Measurements from ENCODE around the gene CEP170. TPM values are rescaled to one million over a fixed set of nuclear protein-coding genes. Genes with fewer than 3 reads are reported as not detected.
A peak's percentile ranks its signal among the peaks of the same experiment; 100 is the strongest.

Gene CEP170
- total RNA-seq, 1 donor from 2014 or later: 108 TPM

- peak; percentile 99 for DNase-seq (ENCODE audit: low spot score)
These were observed 871 bp upstream of the CEP170 start, which contains the start of gene SDCCAG8 for GRCh38 chr1:243255791-243256512. Gene SDCCAG8, plus strand, starts transcription at chr1:243256041. Its CDS starts 133 bp downstream, at chr1:243256174.

GRCh38 chr1:243254233-243254926, 701 bp downstream of the CEP170 start:
- peak; percentile 12 for TF ChIP-seq CTCF (IDR thresholded peaks at IDR 0.05)
- peak overlapping the region; percentile 97 for H3K4me3 Mint-ChIP-seq (ENCODE audit: unreplicated experiment)
- H3K27me3 Mint-ChIP-seq (ENCODE audit: low read depth): no peaks in the 10 kb centered on the region
- H3K4me1 Mint-ChIP-seq (ENCODE audit: low read depth): peaks cover 57% of the 10 kb centered on the region
- H3K27ac Mint-ChIP-seq (ENCODE audit: unreplicated experiment): peak overlapping the region; percentile 95
- H3K9me3 Mint-ChIP-seq (ENCODE audit: low read depth): no peaks in the 10 kb centered on the region
- H3K36me3 Mint-ChIP-seq (ENCODE audit: low read depth): no peaks in the 10 kb centered on the region
- DNase-seq (ENCODE audit: low spot score): no peak

More at GRCh38 chr1:243255791-243256512, 871 bp upstream of the CEP170 start, which contains the start of gene SDCCAG8:
- Mint-ChIP-seq H3K36me3 (ENCODE audit: low read depth) (no peaks in the 10 kb centered on the region), H3K27me3 (ENCODE audit: low read depth) (no peaks in the 10 kb centered on the region), H3K4me1 (ENCODE audit: low read depth) (peaks cover 45% of the 10 kb centered on the region), H3K27ac (ENCODE audit: unreplicated experiment) (peak within 1 kb of the TSS; percentile 99), H3K4me3 (ENCODE audit: unreplicated experiment) (peak within 1 kb of the TSS; percentile 87), H3K9me3 (ENCODE audit: low read depth) (no peaks in the 10 kb centered on the region)
- no peak for TF ChIP-seq CTCF (IDR thresholded peaks at IDR 0.05)

GRCh38 chr1:243253926-243254232, 1.2 kb downstream of the CEP170 start:
- Mint-ChIP-seq H3K4me3 (ENCODE audit: unreplicated experiment) (peak overlapping the region; percentile 97), H3K4me1 (ENCODE audit: low read depth) (peaks cover 57% of the 10 kb centered on the region)

GRCh38 chr1:243253211-243253925, 1.7 kb downstream of the CEP170 start:
- H3K36me3 Mint-ChIP-seq (ENCODE audit: low read depth): no peaks in the 10 kb centered on the region
- H3K4me1 Mint-ChIP-seq (ENCODE audit: low read depth): peaks cover 60% of the 10 kb centered on the region
- no peak for TF ChIP-seq CTCF (IDR thresholded peaks at IDR 0.05)
- no peak for DNase-seq (ENCODE audit: low spot score)
- no peaks in the 10 kb centered on the region for H3K27me3 Mint-ChIP-seq (ENCODE audit: low read depth)
- H3K27ac Mint-ChIP-seq (ENCODE audit: unreplicated experiment): peak overlapping the region; percentile 79
- peak overlapping the region; percentile 97 for H3K4me3 Mint-ChIP-seq (ENCODE audit: unreplicated experiment)
- no peaks in the 10 kb centered on the region for H3K9me3 Mint-ChIP-seq (ENCODE audit: low read depth)

More at GRCh38 chr1:243253926-243254232, 1.2 kb downstream of the CEP170 start:
- DNase-seq (ENCODE audit: low spot score): no peak
- no peaks in the 10 kb centered on the region for H3K36me3 Mint-ChIP-seq (ENCODE audit: low read depth)
- no peaks in the 10 kb centered on the region for H3K27me3 Mint-ChIP-seq (ENCODE audit: low read depth)
- H3K9me3 Mint-ChIP-seq (ENCODE audit: low read depth): no peaks in the 10 kb centered on the region
- TF ChIP-seq CTCF (IDR thresholded peaks at IDR 0.05): no peak
- peak overlapping the region; percentile 79 for H3K27ac Mint-ChIP-seq (ENCODE audit: unreplicated experiment)

GRCh38 chr1:243251539-243251938, 3.5 kb downstream of the CEP170 start:
- Mint-ChIP-seq H3K27me3 (ENCODE audit: low read depth) (no peaks in the 10 kb centered on the region), H3K4me1 (ENCODE audit: low read depth) (peaks cover 66% of the 10 kb centered on the region), H3K27ac (ENCODE audit: unreplicated experiment) (peak overlapping the region; percentile 65), H3K4me3 (ENCODE audit: unreplicated experiment) (peak overlapping the region; percentile 27), H3K36me3 (ENCODE audit: low read depth) (no peaks in the 10 kb centered on the region), H3K9me3 (ENCODE audit: low read depth) (no peaks in the 10 kb centered on the region)
- TF ChIP-seq CTCF (IDR thresholded peaks at IDR 0.05): no peak
- DNase-seq (ENCODE audit: low spot score): no peak

Measured in chondrocyte (in vitro differentiated cells).